ENCODE data around the gene CEBPA.

Gene CEBPA

GRCh38 chr19:33289261-33289660, 13.1 kb downstream of the CEBPA start:
- Histone ChIP-seq H3K4me3 (no peak overlapping the region), H3K27ac (no peak overlapping the region), H3K4me1 (peaks cover 47 to 76% (median 63%) of the 10 kb centered on the region in 10 experiments), H3K4me2 (no peak overlapping the region), H4K20me1 (no peaks in the 10 kb centered on the region), H3K36me3 (0 out of 22 replicates have a peak, but pooled peaks cover 0 to 4% (median 0%) of the 10 kb centered on the region in 11 experiments), H3K9ac (no peak overlapping the region), H3K27me3 (peaks cover 0 to 8% (median 0%) of the 10 kb centered on the region in 11 experiments; a peak in 3 of 22 replicates), H3K9me3 (replicated peaks in 1 of 11) (peaks cover 17 to 34% (median 29%) of the 10 kb centered on the region in 11 experiments)
- TF ChIP-seq Cebpa-rat (IDR thresholded peaks at IDR 0.05) = no peak

- no peak overlapping the region for H3K9ac ChIP-seq
- TF ChIP-seq Cebpa-rat (IDR thresholded peaks at IDR 0.05) = no peak
- 0 out of 22 replicates have a peak, but pooled peaks cover 0 to 4% (median 0%) of the 10 kb centered on the region in 11 experiments for H3K36me3 ChIP-seq
- H3K27me3 ChIP-seq = peaks cover 0 to 5% (median 0%) of the 10 kb centered on the region in 11 experiments; a peak in 3 of 22 replicates
- H3K4me2 ChIP-seq = no peak overlapping the region
- H3K4me3 ChIP-seq = no peak overlapping the region; a peak in 1 of 20 replicates
- H3K4me1 ChIP-seq = peaks cover 44 to 72% (median 57%) of the 10 kb centered on the region in 10 experiments
- H3K9me3 ChIP-seq (replicated peaks in 1 of 11) = peaks cover 17 to 34% (median 29%) of the 10 kb centered on the region in 11 experiments
- H3K27ac ChIP-seq = no peak overlapping the region
- H4K20me1 ChIP-seq = no peaks in the 10 kb centered on the region
Observed at GRCh38 chr19:33288666-33289065, 13.7 kb downstream of the CEBPA start.

GRCh38 chr19:33287927-33288326, 14.4 kb downstream of the CEBPA start:
- no peaks in the 10 kb centered on the region for H4K20me1 ChIP-seq
- 0 out of 22 replicates have a peak, but pooled peaks cover 0 to 4% (median 0%) of the 10 kb centered on the region in 11 experiments for H3K36me3 ChIP-seq
- H3K27me3 ChIP-seq = no peaks in the 10 kb centered on the region
- H3K27ac ChIP-seq = peak overlapping the region in 6 of 11 experiments; percentile 51 to 77 (median 66); a peak in 11 of 22 replicates
- H3K4me2 ChIP-seq = peak overlapping the region; percentile 59 to 87 (median 76); a peak in 16 of 22 replicates
- no peak overlapping the region for H3K9ac ChIP-seq
- no peak overlapping the region for H3K4me3 ChIP-seq
- H3K9me3 ChIP-seq (replicated peaks in 1 of 11) = peaks cover 17 to 34% (median 29%) of the 10 kb centered on the region in 11 experiments
- peaks cover 37 to 72% (median 50%) of the 10 kb centered on the region in 10 experiments for H3K4me1 ChIP-seq
- TF ChIP-seq Cebpa-rat (IDR thresholded peaks at IDR 0.05) = no peak

- H3K4me3 ChIP-seq = no peak overlapping the region
- TF ChIP-seq Cebpa-rat (IDR thresholded peaks at IDR 0.05) = no peak
- H3K4me2 ChIP-seq = peak overlapping the region; percentile 59 to 87 (median 76)
- peaks cover 17 to 34% (median 29%) of the 10 kb centered on the region in 11 experiments for H3K9me3 ChIP-seq (replicated peaks in 1 of 11)
- 0 out of 22 replicates have a peak, but pooled peaks cover 0 to 4% (median 0%) of the 10 kb centered on the region in 11 experiments for H3K36me3 ChIP-seq
- H3K9ac ChIP-seq = peak overlapping the region in 7 of 11 experiments; percentile 25 to 66 (median 53); a peak in 10 of 22 replicates
- H3K4me1 ChIP-seq = peaks cover 32 to 72% (median 48%) of the 10 kb centered on the region in 10 experiments
- no peaks in the 10 kb centered on the region for H3K27me3 ChIP-seq
- no peaks in the 10 kb centered on the region for H4K20me1 ChIP-seq
- peak overlapping the region in 10 of 11 experiments; percentile 5 to 77 (median 64); a peak in 17 of 22 replicates for H3K27ac ChIP-seq
Observed at GRCh38 chr19:33287438-33287837, 14.9 kb downstream of the CEBPA start.

- H3K9me3 ChIP-seq (replicated peaks in 1 of 11) = peaks cover 17 to 34% (median 29%) of the 10 kb centered on the region in 11 experiments
- H3K27ac ChIP-seq = peak overlapping the region in 10 of 11 experiments; percentile 5 to 77 (median 64); a peak in 17 of 22 replicates
- no peak for TF ChIP-seq Cebpa-rat (IDR thresholded peaks at IDR 0.05)
- H3K9ac ChIP-seq = peak overlapping the region in 8 of 11 experiments; percentile 10 to 66 (median 52); a peak in 10 of 22 replicates
- H4K20me1 ChIP-seq = no peaks in the 10 kb centered on the region
- peak overlapping the region; percentile 59 to 87 (median 76) for H3K4me2 ChIP-seq
- H3K36me3 ChIP-seq = 0 out of 22 replicates have a peak, but pooled peaks cover 0 to 4% (median 0%) of the 10 kb centered on the region in 11 experiments
- no peak overlapping the region for H3K4me3 ChIP-seq
- peaks cover 29 to 72% (median 47%) of the 10 kb centered on the region in 10 experiments for H3K4me1 ChIP-seq
- H3K27me3 ChIP-seq = no peaks in the 10 kb centered on the region
Observed at GRCh38 chr19:33286899-33287298, 15.4 kb downstream of the CEBPA start.

GRCh38 chr19:33285441-33285927, 16.9 kb downstream of the CEBPA start:
- peak overlapping the region; percentile 59 to 87 (median 76) for H3K4me2 ChIP-seq
- H3K9ac ChIP-seq = peak overlapping the region in 3 of 11 experiments; percentile 20 to 35 (median 23); a peak in 4 of 22 replicates
- TF ChIP-seq Cebpa-rat (IDR thresholded peaks at IDR 0.05) = no peak
- peak overlapping the region in 3 of 11 experiments; percentile 2 to 27 (median 21); a peak in 1 of 22 replicates for H3K27ac ChIP-seq
- no peak overlapping the region for H3K4me3 ChIP-seq
- H3K4me1 ChIP-seq = peaks cover 40 to 73% (median 59%) of the 10 kb centered on the region in 10 experiments
- H4K20me1 ChIP-seq = no peaks in the 10 kb centered on the region
- H3K9me3 ChIP-seq (replicated peaks in 1 of 11) = peaks cover 17 to 34% (median 29%) of the 10 kb centered on the region in 11 experiments
- 0 out of 22 replicates have a peak, but pooled peaks cover 0 to 4% (median 0%) of the 10 kb centered on the region in 11 experiments for H3K36me3 ChIP-seq
- H3K27me3 ChIP-seq = no peaks in the 10 kb centered on the region

- Histone ChIP-seq H3K36me3 (0 out of 22 replicates have a peak, but pooled peaks cover 0 to 2% (median 0%) of the 10 kb centered on the region in 11 experiments), H3K27ac (0 out of 22 replicates have a peak overlapping the region, but pooled peaks of 1 of the 11 experiments have one; percentile 8), H3K4me1 (peaks cover 47 to 80% (median 66%) of the 10 kb centered on the region in 10 experiments), H4K20me1 (no peaks in the 10 kb centered on the region), H3K27me3 (no peaks in the 10 kb centered on the region), H3K4me3 (no peak overlapping the region), H3K4me2 (peak overlapping the region in 10 of 11 experiments; percentile 72 to 87 (median 76); a peak in 16 of 22 replicates), H3K9me3 (replicated peaks in 1 of 11) (peaks cover 17 to 26% (median 23%) of the 10 kb centered on the region in 11 experiments), H3K9ac (no peak overlapping the region)
- TF ChIP-seq Cebpa-rat (IDR thresholded peaks at IDR 0.05) = no peak
Observed at GRCh38 chr19:33284756-33285155, 17.6 kb downstream of the CEBPA start.

- Histone ChIP-seq H4K20me1 (no peaks in the 10 kb centered on the region), H3K4me2 (peak overlapping the region in 1 of 11 experiments; percentile 79; a peak in 2 of 22 replicates), H3K9ac (no peak overlapping the region), H3K9me3 (replicated peaks in 1 of 11) (peaks cover 12 to 21% (median 17%) of the 10 kb centered on the region in 11 experiments), H3K27ac (0 out of 22 replicates have a peak overlapping the region, but pooled peaks of 1 of the 11 experiments have one; percentile 8), H3K36me3 (no peaks in the 10 kb centered on the region), H3K4me3 (no peak overlapping the region), H3K27me3 (no peaks in the 10 kb centered on the region), H3K4me1 (peaks cover 53 to 86% (median 71%) of the 10 kb centered on the region in 10 experiments)
- TF ChIP-seq Cebpa-rat (IDR thresholded peaks at IDR 0.05) = no peak
Observed at GRCh38 chr19:33284146-33284643, 18.1 kb downstream of the CEBPA start.

GRCh38 chr19:33283589-33283988, 18.7 kb downstream of the CEBPA start:
- 0 out of 22 replicates have a peak overlapping the region, but pooled peaks of 1 of the 11 experiments have one; percentile 41 for H3K27ac ChIP-seq
- peaks cover 6 to 15% (median 11%) of the 10 kb centered on the region in 11 experiments for H3K9me3 ChIP-seq (replicated peaks in 1 of 11)
- H3K4me3 ChIP-seq = no peak overlapping the region
- no peaks in the 10 kb centered on the region for H4K20me1 ChIP-seq
- H3K27me3 ChIP-seq = no peaks in the 10 kb centered on the region
- peaks cover 55 to 92% (median 78%) of the 10 kb centered on the region in 10 experiments for H3K4me1 ChIP-seq
- no peak for TF ChIP-seq Cebpa-rat (IDR thresholded peaks at IDR 0.05)
- H3K9ac ChIP-seq = no peak overlapping the region
- H3K4me2 ChIP-seq = peak overlapping the region in 1 of 11 experiments; percentile 27; a peak in 1 of 22 replicates
- H3K36me3 ChIP-seq = no peaks in the 10 kb centered on the region

All from BLaER1 treated with 17β-estradiol and CSF1 and Interleukin-3, amounts not matched to agents 10 nM and 100 nM (cell line).